ENCODE data around the gene TMCC3.

TMCC3 gene

GRCh38 chr12:94575645-94576403 is 74.5 kb downstream of the TMCC3 start:
- in situ Hi-C loops (cut with MboI; ENCODE audit: low sequenced_read_pairs) = no loop called here
- peaks cover 6% of the 10 kb centered on the region for H3K4me1 ChIP-seq
- DNase-seq (ENCODE audit: low spot score in 2 of 2) = no peak
- no peaks in the 10 kb centered on the region; the same call in 1 of the 2 replicates for H3K36me3 ChIP-seq (replicated peaks)
- no peaks in the 10 kb centered on the region for H3K9me3 ChIP-seq
- H3K27me3 ChIP-seq (ENCODE audit: low read depth) = no peaks in the 10 kb centered on the region
- no peak overlapping the region for H3K4me3 ChIP-seq

DNA sequence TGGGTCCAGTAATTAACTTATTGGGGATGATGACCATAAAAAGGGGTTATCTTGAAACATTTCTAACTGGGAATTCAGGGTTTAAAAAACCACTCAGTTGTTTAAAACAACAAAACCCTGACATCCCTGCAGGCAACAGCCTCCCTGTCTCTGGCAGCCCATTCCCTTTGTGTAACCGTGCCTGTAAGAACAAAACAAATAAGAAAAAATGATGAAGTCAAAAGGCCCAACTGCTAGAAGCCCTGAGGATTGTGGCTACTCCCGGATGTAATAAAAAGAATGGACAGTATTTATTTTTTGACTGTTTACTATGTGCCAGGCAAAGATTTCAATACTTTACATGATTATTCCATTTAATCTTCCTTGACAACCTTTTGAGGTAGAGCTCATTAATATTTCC is 75.3 kb downstream of the TMCC3 start:
- H3K4me3 ChIP-seq = no peak overlapping the region
- no peaks in the 10 kb centered on the region; the same call in 1 of the 2 replicates for H3K36me3 ChIP-seq (replicated peaks)
- no peaks in the 10 kb centered on the region for H3K27me3 ChIP-seq (ENCODE audit: low read depth)
- in situ Hi-C loops (cut with MboI; ENCODE audit: low sequenced_read_pairs) = no loop called here
- H3K4me1 ChIP-seq = peaks cover 6% of the 10 kb centered on the region
- DNase-seq (ENCODE audit: low spot score in 2 of 2) = peak; percentile 36 to 38
- no peaks in the 10 kb centered on the region for H3K9me3 ChIP-seq

DNA sequence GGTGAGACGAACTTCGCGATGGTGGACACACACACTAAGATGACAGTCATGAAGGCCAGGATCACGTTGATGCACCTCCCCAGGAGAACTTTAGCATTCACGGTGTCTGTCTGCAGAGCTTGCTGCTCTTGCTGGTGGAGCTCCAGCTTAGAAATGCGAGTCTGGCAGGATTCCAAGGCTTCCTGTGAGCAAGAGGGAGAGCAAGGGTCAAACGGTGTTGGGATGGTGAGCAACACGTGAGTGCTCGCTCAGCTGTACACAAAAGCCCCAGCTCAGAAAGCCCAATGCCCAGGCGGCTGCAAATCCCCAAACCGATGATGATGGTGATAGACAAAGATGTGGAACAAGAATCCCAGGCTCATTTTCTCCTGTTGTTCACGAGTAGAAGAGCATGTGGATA is 78.8 kb downstream of the TMCC3 start:
- Histone ChIP-seq H3K27me3 (ENCODE audit: low read depth) (no peaks in the 10 kb centered on the region), H3K9me3 (no peaks in the 10 kb centered on the region), H3K4me3 (no peak overlapping the region), H3K36me3 (replicated peaks) (no peaks in the 10 kb centered on the region; the same call in 1 of the 2 replicates), H3K4me1 (peaks cover 6% of the 10 kb centered on the region)
- DNase-seq (ENCODE audit: low spot score in 2 of 2) = peak in 1 of 2 experiments; percentile 25
- in situ Hi-C loops (cut with MboI; ENCODE audit: low sequenced_read_pairs) = no loop called here

DNA sequence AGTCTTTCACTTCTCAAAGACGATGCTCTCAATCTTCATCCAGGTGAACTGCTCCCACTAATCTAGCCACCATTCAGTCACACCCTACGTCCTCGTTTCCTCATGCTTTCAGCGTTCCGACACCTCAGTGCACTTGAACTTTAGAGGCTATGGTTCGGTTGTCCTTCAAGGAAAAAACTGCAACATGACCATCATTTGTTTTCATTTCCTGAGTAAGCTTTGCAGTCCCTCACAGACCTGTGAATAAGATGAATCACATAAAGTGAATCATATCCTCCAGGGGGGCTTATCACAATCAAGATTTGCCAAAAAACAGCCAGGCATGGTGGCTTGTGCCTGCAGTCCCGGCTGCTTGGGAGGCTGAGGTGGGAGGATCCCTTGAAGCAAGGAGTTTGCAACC is 80.2 kb downstream of the TMCC3 start:
- Histone ChIP-seq H3K4me1 (peaks cover 4% of the 10 kb centered on the region), H3K27me3 (ENCODE audit: low read depth) (no peaks in the 10 kb centered on the region), H3K4me3 (no peak overlapping the region), H3K9me3 (no peaks in the 10 kb centered on the region), H3K36me3 (replicated peaks) (no peaks in the 10 kb centered on the region; the same call in 1 of the 2 replicates)
- in situ Hi-C loops (cut with MboI; ENCODE audit: low sequenced_read_pairs) = no loop called here
- no peak for DNase-seq (ENCODE audit: low spot score in 2 of 2)

DNA sequence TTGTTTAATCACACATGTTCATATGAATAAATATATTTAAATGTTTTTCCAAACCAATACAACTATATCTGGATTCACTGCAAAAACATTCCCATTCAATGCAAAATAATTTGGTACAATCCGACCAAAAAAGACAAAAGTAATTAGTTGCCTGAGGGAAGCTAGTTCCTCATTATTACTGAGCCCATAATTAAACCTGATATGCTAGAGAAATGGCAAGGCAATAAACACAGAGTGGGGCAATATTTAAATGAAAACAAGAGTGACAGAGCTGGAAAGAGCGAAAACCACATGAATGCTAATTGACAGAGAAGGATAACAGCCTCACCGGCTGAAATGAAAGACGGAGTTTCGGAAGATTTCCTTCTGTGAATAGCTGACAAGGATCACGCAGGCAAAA is 82.6 kb downstream of the TMCC3 start:
- no peaks in the 10 kb centered on the region for H3K4me1 ChIP-seq
- no peaks in the 10 kb centered on the region for H3K9me3 ChIP-seq
- in situ Hi-C loops (cut with MboI; ENCODE audit: low sequenced_read_pairs) = no loop called here
- H3K4me3 ChIP-seq = no peak overlapping the region
- no peaks in the 10 kb centered on the region for H3K27me3 ChIP-seq (ENCODE audit: low read depth)
- no peak for DNase-seq (ENCODE audit: low spot score in 2 of 2)
- no peaks in the 10 kb centered on the region; the same call in 1 of the 2 replicates for H3K36me3 ChIP-seq (replicated peaks)

DNA sequence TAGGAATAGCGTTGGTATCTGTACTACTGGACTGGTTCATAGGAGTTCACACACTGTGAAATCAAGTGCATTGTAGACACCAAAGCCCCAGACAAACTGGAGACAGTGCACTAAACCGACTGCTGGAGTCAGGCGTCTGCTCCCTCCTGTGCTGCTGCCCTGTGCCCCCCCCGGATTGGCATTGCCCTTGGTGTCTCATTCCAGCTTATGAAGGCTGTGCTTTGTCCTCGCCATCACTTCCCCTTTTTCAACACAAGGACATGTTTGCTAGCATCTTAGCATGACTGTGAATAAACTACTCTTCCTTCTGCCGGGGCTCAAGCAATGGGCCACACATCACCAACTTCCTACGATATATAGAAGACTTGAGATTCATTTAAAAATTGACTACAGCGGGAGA is 84.0 kb downstream of the TMCC3 start:
- Histone ChIP-seq H3K4me1 (no peaks in the 10 kb centered on the region), H3K4me3 (no peak overlapping the region), H3K9me3 (no peaks in the 10 kb centered on the region), H3K36me3 (replicated peaks) (no peaks in the 10 kb centered on the region; the same call in 1 of the 2 replicates), H3K27me3 (ENCODE audit: low read depth) (no peaks in the 10 kb centered on the region)
- in situ Hi-C loops (cut with MboI; ENCODE audit: low sequenced_read_pairs) = no loop called here
- no peak for DNase-seq (ENCODE audit: low spot score in 2 of 2)

GRCh38 chr12:94565683-94566082 is 84.7 kb downstream of the TMCC3 start:
- H3K9me3 ChIP-seq = no peaks in the 10 kb centered on the region
- in situ Hi-C loops (cut with MboI; ENCODE audit: low sequenced_read_pairs) = no loop called here
- no peak overlapping the region for H3K4me3 ChIP-seq
- H3K36me3 ChIP-seq (replicated peaks) = no peaks in the 10 kb centered on the region; the same call in 1 of the 2 replicates
- DNase-seq (ENCODE audit: low spot score in 2 of 2) = no peak
- no peaks in the 10 kb centered on the region for H3K4me1 ChIP-seq
- H3K27me3 ChIP-seq (ENCODE audit: low read depth) = no peaks in the 10 kb centered on the region

DNA sequence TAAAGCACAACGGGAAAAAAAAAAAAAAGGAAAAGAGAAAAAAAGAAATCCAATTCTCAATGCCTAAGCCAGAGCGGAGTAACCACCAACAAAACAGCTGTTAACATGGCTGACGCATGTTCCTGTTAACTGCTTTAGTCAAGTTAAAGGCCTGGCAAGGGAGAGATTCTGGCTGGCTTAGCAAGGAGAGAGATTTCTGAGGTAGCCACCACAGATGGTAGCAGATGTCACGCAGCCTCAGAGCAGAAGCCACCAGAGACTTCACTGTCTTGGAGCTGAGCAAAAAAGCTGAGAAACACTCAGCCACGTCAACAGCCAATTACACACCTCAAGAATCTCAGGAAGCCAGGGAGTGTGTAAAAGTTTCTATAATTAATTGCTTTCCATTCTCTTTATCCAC is 87.1 kb downstream of the TMCC3 start:
- in situ Hi-C loops (cut with MboI; ENCODE audit: low sequenced_read_pairs) = no loop called here
- H3K27me3 ChIP-seq (ENCODE audit: low read depth) = no peaks in the 10 kb centered on the region
- DNase-seq (ENCODE audit: low spot score in 2 of 2) = no peak
- H3K4me3 ChIP-seq = no peak overlapping the region
- no peaks in the 10 kb centered on the region for H3K36me3 ChIP-seq (replicated peaks)
- H3K4me1 ChIP-seq = no peaks in the 10 kb centered on the region
- no peaks in the 10 kb centered on the region for H3K9me3 ChIP-seq

DNA sequence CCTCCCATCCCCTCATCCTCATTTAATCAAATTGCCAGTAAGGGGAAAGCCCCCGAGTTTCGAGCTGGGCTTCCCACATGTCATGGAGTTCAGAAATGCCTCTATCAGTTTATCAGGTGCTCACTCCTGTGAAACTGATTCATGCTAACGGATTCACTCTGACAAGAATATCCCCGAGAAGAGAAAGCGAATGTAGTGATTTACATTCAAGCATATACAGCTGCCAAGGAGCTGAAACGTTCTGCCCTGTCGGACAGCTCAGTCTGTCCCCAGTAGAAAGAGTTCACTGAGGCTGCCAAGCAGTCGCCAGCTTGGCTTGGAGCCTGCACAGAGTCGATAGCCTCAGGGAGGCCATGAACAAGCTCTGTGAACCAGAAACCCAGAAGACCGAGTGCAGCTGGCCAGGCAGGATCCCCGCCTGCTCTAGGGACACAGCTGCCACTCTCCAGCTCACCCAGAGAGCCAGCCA is 88.4 kb downstream of the TMCC3 start:
- no peak for DNase-seq (ENCODE audit: low spot score in 2 of 2)

GRCh38 chr12:94560431-94561221 is 89.7 kb downstream of the TMCC3 start:
- H3K4me3 ChIP-seq = no peak overlapping the region
- no peaks in the 10 kb centered on the region for H3K4me1 ChIP-seq
- in situ Hi-C loops (cut with MboI; ENCODE audit: low sequenced_read_pairs) = no loop called here
- no peak for DNase-seq (ENCODE audit: low spot score in 2 of 2)
- H3K36me3 ChIP-seq (replicated peaks) = no peaks in the 10 kb centered on the region
- H3K9me3 ChIP-seq = no peaks in the 10 kb centered on the region
- H3K27me3 ChIP-seq (ENCODE audit: low read depth) = no peaks in the 10 kb centered on the region

More for the DNA sequence above, 88.4 kb downstream of the TMCC3 start:
- no peaks in the 10 kb centered on the region for H3K27me3 ChIP-seq (ENCODE audit: low read depth)
- H3K4me1 ChIP-seq = no peaks in the 10 kb centered on the region
- no peaks in the 10 kb centered on the region for H3K9me3 ChIP-seq
- H3K4me3 ChIP-seq = no peak overlapping the region
- H3K36me3 ChIP-seq (replicated peaks) = no peaks in the 10 kb centered on the region
- in situ Hi-C loops (cut with MboI; ENCODE audit: low sequenced_read_pairs) = no loop called here

GRCh38 chr12:94558612-94559011 is 91.7 kb downstream of the TMCC3 start:
- DNase-seq (ENCODE audit: low spot score in 2 of 2) = no peak
- H3K4me1 ChIP-seq = no peaks in the 10 kb centered on the region
- in situ Hi-C loops (cut with MboI; ENCODE audit: low sequenced_read_pairs) = no loop called here

DNA sequence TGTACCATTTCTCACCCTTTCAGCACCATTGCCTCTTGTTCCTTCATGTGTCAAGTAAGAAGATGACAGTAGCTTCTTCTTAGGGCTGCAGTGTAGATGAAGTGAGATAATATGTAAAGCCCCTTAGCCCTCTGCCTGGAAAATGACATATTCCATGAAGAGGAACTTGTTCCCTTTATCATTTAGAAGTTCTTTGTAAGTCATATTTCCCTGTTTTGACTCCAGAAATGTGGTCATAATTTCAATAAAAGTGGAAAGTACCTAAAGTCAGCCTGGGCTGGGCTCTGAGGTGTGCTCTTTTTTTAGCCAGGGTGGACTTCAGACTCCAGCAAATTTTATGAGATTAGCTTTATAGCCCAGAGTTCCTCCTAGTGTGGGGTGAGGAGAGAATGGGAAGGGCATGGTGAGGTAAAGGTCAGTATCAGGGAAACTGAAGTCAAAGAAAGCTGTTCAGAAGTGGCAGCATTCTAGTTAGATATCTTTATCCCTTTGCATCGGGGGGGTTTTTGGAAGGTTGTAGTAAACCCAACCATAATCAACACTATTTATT is 92.5 kb downstream of the TMCC3 start:
- no peak for DNase-seq (ENCODE audit: low spot score in 2 of 2)
- Histone ChIP-seq H3K4me3 (no peak overlapping the region), H3K9me3 (no peaks in the 10 kb centered on the region), H3K27me3 (ENCODE audit: low read depth) (no peaks in the 10 kb centered on the region), H3K36me3 (replicated peaks) (no peaks in the 10 kb centered on the region), H3K4me1 (no peaks in the 10 kb centered on the region)
- in situ Hi-C loops (cut with MboI; ENCODE audit: low sequenced_read_pairs) = no loop called here

More at GRCh38 chr12:94558612-94559011, 91.7 kb downstream of the TMCC3 start:
- Histone ChIP-seq H3K36me3 (replicated peaks) (no peaks in the 10 kb centered on the region), H3K4me3 (no peak overlapping the region), H3K27me3 (ENCODE audit: low read depth) (no peaks in the 10 kb centered on the region), H3K9me3 (no peaks in the 10 kb centered on the region)

DNA sequence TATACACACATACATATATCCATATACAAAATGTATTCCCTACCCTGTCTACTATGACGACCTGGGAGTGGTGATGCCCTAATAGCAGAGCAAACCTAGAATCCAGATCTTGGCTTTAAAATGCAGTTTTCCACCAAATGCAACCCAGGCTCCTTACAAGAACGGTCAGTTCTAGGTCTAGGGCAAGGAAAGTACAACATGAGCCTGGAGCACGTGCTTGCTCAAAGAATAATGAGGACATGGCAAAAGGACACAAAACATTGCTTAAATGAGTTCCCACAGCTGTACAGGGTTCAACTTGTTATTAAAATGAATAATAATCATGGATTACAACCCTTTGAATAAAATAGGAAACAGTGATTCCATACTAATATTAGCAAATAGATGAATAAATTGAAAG is 94.7 kb downstream of the TMCC3 start:
- Histone ChIP-seq H3K36me3 (replicated peaks) (no peaks in the 10 kb centered on the region), H3K27me3 (ENCODE audit: low read depth) (no peaks in the 10 kb centered on the region), H3K4me3 (no peak overlapping the region), H3K4me1 (no peaks in the 10 kb centered on the region), H3K9me3 (no peaks in the 10 kb centered on the region)
- no peak for DNase-seq (ENCODE audit: low spot score in 2 of 2)
- in situ Hi-C loops (cut with MboI; ENCODE audit: low sequenced_read_pairs) = no loop called here

- no peaks in the 10 kb centered on the region for H3K4me1 ChIP-seq
- H3K36me3 ChIP-seq (replicated peaks) = no peaks in the 10 kb centered on the region
- in situ Hi-C loops (cut with MboI; ENCODE audit: low sequenced_read_pairs) = no loop called here
- H3K9me3 ChIP-seq = no peaks in the 10 kb centered on the region
- DNase-seq (ENCODE audit: low spot score in 2 of 2) = no peak
- H3K4me3 ChIP-seq = no peak overlapping the region
- H3K27me3 ChIP-seq (ENCODE audit: low read depth) = no peaks in the 10 kb centered on the region
These were observed 96.5 kb downstream of the TMCC3 start for GRCh38 chr12:94553875-94554274.
